C4-2B (cell line): ENCODE measurements around the gene ZDHHC7.

Experiments used
- CTCF ChIP-seq: fragments of 450-650 bp; conservative IDR thresholded peaks from 2 replicates; pipeline ENCODE4 v1.5.1; 2017; ENCODE audit warnings: mild to moderate bottlenecking
- ZFX ChIP-seq: fragments of 450-650 bp; IDR thresholded peaks from 2 replicates; pipeline ENCODE4 v1.6.1; 2017

GRCh38 chr16:85026703-85027102, 15.4 kb upstream of the ZDHHC7 start:
- no peak for TF ChIP-seq CTCF
- no peak for TF ChIP-seq ZFX
